ENCODE data around the gene BRSK1. TPM values are rescaled to one million over a fixed set of nuclear protein-coding genes. Genes with fewer than 3 reads are reported as not detected.
A peak's percentile ranks its signal among the peaks of the same experiment; 100 is the strongest.

The BRSK1 gene
- total RNA-seq, 1 experiment from 2014 or later = 8.7 TPM

DNA sequence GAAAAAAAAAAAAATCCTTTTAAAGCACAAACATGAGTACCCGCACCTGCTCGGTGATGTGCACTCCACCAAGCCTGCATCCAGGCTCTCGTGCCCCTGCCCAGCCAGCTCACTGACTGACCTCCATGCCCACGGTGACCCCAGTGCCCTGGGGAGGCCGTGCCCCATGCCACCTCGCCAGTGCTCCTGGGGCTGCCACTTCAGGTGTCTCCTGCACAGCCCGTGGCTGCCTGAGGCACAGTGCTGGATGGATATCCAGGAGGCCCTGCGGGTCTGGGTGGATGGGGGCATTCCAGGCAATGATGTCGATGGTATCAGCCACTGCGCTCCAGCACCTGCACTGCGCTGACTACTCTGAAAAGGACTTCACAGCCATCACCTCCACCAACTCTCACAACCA, 34.0 kb upstream of the BRSK1 start:
- CTCF ChIA-PET = no interaction called here
- Histone ChIP-seq H3K36me3 (ENCODE audit: low read depth, low read length) (peaks cover 25% of the 10 kb centered on the region; the same call in 1 of the 2 replicates), H3K9me2 (replicated peaks; ENCODE audit: low read length) (no peaks in the 10 kb centered on the region), H3K27ac (ENCODE audit: low read length) (no peak overlapping the region), H3K4me3 (ENCODE audit: low read length) (no peak overlapping the region), H3K79me2 (ENCODE audit: low read length) (peaks cover 93% of the 10 kb centered on the region), H3K9me3 (ENCODE audit: low read length) (no peaks in the 10 kb centered on the region), H3K27me3 (ENCODE audit: low read length) (no peaks in the 10 kb centered on the region), H3F3A (ENCODE audit: low read length, unreplicated experiment) (no peaks in the 10 kb centered on the region), H2AFZ (ENCODE audit: low read length) (no peak overlapping the region), H3K4me1 (ENCODE audit: insufficient read depth, low read length) (peaks cover 57% of the 10 kb centered on the region), H4K20me1 (ENCODE audit: low read length) (peaks cover 74% of the 10 kb centered on the region), H3K9ac (ENCODE audit: low read length) (no peak overlapping the region), H3K4me2 (ENCODE audit: low read length) (no peak overlapping the region)
- intact Hi-C loops (cut with micrococcal nuclease) = no loop called here
- POLR2A ChIA-PET (ENCODE audit: unreplicated experiment) = no interaction called here
- no TSS peak for BruUV-seq (replicated peaks)
- ATAC-seq (no peak), DNase-seq (no peak)
- TF ChIP-seq EZH2 (IDR thresholded peaks at IDR 0.05; ENCODE audit: low read length, unreplicated experiment) = no peak
- TF ChIP-seq, protein P1, sequence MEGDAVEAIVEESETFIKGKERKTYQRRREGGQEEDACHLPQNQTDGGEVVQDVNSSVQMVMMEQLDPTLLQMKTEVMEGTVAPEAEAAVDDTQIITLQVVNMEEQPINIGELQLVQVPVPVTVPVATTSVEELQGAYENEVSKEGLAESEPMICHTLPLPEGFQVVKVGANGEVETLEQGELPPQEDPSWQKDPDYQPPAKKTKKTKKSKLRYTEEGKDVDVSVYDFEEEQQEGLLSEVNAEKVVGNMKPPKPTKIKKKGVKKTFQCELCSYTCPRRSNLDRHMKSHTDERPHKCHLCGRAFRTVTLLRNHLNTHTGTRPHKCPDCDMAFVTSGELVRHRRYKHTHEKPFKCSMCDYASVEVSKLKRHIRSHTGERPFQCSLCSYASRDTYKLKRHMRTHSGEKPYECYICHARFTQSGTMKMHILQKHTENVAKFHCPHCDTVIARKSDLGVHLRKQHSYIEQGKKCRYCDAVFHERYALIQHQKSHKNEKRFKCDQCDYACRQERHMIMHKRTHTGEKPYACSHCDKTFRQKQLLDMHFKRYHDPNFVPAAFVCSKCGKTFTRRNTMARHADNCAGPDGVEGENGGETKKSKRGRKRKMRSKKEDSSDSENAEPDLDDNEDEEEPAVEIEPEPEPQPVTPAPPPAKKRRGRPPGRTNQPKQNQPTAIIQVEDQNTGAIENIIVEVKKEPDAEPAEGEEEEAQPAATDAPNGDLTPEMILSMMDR (conservative IDR thresholded peaks at IDR 0.05; ENCODE audit: low read depth, low read length) = no peak
- no peak for TF ChIP-seq EZH2phosphoT487 (IDR thresholded peaks at IDR 0.05; ENCODE audit: borderline replicate concordance, low read length)

DNA sequence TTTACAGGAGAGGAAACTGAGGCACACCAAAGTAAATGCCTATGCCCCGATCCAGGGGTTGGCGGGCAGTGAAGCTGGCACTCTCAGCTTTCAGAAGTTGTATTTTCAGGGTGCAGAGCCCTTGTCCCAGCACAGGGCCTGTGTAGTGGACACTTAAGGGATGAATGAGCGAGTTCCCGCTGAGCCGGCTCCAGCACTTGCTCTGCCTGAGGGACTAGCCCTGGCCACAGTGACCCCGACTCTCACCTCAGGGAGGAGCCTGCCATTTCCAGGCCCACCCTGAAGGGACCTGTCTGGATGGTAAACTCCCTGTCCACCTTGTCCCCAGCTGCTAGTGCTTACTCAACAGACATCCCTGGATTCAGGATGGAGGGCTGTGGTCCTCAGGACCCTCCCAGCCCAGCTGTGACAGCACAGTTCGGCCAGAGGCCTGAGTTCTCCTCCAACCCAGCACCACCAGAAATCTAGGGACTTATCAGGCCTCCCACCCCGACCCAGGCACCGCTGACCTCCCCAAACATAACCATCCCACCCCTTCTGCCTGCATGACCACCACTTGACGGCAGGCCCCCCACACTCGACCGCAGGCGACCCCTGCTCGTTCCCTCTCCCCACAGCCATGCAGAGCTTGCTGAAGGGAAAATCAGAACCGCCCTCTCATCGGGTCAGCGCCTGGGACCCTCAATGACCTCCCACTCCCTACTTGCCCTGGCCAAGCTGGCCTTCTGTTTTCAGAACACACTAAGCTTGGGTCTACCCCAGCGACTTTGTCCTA, 33.3 kb upstream of the BRSK1 start:
- intact Hi-C loops (cut with micrococcal nuclease) = no loop called here
- no TSS peak for BruUV-seq (replicated peaks)
- H4K20me1 ChIP-seq (ENCODE audit: low read length) = peaks cover 76% of the 10 kb centered on the region
- H3K27ac ChIP-seq (ENCODE audit: low read length) = peak overlapping the region; percentile 64
- H3K4me2 ChIP-seq (ENCODE audit: low read length) = no peak overlapping the region
- CTCF ChIA-PET = no interaction called here
- no peaks in the 10 kb centered on the region for H3K9me3 ChIP-seq (ENCODE audit: low read length)
- no peaks in the 10 kb centered on the region for H3K27me3 ChIP-seq (ENCODE audit: low read length)
- peaks cover 19% of the 10 kb centered on the region; the same call in 1 of the 2 replicates for H3K36me3 ChIP-seq (ENCODE audit: low read depth, low read length)
- ATAC-seq (no peak), DNase-seq (no peak)
- H3F3A ChIP-seq (ENCODE audit: low read length, unreplicated experiment) = no peaks in the 10 kb centered on the region
- POLR2A ChIA-PET (ENCODE audit: unreplicated experiment) = no interaction called here
- no peak overlapping the region for H2AFZ ChIP-seq (ENCODE audit: low read length)
- no peak overlapping the region for H3K4me3 ChIP-seq (ENCODE audit: low read length)
- no peak overlapping the region for H3K9ac ChIP-seq (ENCODE audit: low read length)
- TF ChIP-seq EZH2phosphoT487 (IDR thresholded peaks at IDR 0.05; ENCODE audit: borderline replicate concordance, low read length) = no peak
- TF ChIP-seq, protein P1 (conservative IDR thresholded peaks at IDR 0.05; ENCODE audit: low read depth, low read length) = no peak
- TF ChIP-seq EZH2 (IDR thresholded peaks at IDR 0.05; ENCODE audit: low read length, unreplicated experiment) = no peak
- H3K79me2 ChIP-seq (ENCODE audit: low read length) = peaks cover 99% of the 10 kb centered on the region
- peaks cover 63% of the 10 kb centered on the region for H3K4me1 ChIP-seq (ENCODE audit: insufficient read depth, low read length)
- H3K9me2 ChIP-seq (replicated peaks; ENCODE audit: low read length) = no peaks in the 10 kb centered on the region

Data from PC-3 (cell line).